Memory B cell (primary cell): Measurements from ENCODE around the gene CAMTA1.

Experiments
- ATAC-seq: fragments of 150-1000 bp; cut with Tn5 transposase; 2 replicates; pipeline ENCODE4 v1.10.0; 2021; ENCODE audit warnings: low read depth, mild to moderate bottlenecking, moderate library complexity
- DNase-seq, 2 donors: peaks; one replicate each; pipeline ENCODE4 v3.0.0; 2022; ENCODE audit warnings: low spot score in 2 of 2
- H3K27ac Mint-ChIP-seq: one replicate; pipeline ENCODE4 v1.8.0; 2022; ENCODE audit warnings: mild to moderate bottlenecking, moderate library complexity, mixed read lengths
- H3K27me3 Mint-ChIP-seq: one replicate; pipeline ENCODE4 v1.8.0; 2022; ENCODE audit warnings: mixed read lengths
- H3K36me3 Mint-ChIP-seq: one replicate; pipeline ENCODE4 v1.8.0; 2022; ENCODE audit warnings: mild to moderate bottlenecking, mixed read lengths
- H3K4me1 Mint-ChIP-seq: one replicate; pipeline ENCODE4 v1.8.0; 2022; ENCODE audit warnings: mixed read lengths
- H3K4me3 Mint-ChIP-seq: one replicate; pipeline ENCODE4 v1.8.0; 2022; ENCODE audit warnings: mild to moderate bottlenecking, moderate library complexity, mixed read lengths
- H3K9me3 Mint-ChIP-seq: one replicate; pipeline ENCODE4 v1.8.0; 2022; ENCODE audit warnings: mixed read lengths

Gene CAMTA1

GRCh38 chr1:7250597-7251453, 465.6 kb downstream of the CAMTA1 start:
- no peaks in the 10 kb centered on the region for H3K4me1 Mint-ChIP-seq
- no peaks in the 10 kb centered on the region for H3K36me3 Mint-ChIP-seq
- H3K27ac Mint-ChIP-seq: no peak overlapping the region
- DNase-seq: no peak
- H3K27me3 Mint-ChIP-seq: peaks cover 9% of the 10 kb centered on the region
- H3K9me3 Mint-ChIP-seq: no peaks in the 10 kb centered on the region
- H3K4me3 Mint-ChIP-seq: no peak overlapping the region
- ATAC-seq: no peak

GRCh38 chr1:7251454-7251800, 466.2 kb downstream of the CAMTA1 start:
- ATAC-seq (no peak), DNase-seq (no peak)
- H3K9me3 Mint-ChIP-seq: no peaks in the 10 kb centered on the region
- H3K27ac Mint-ChIP-seq: no peak overlapping the region
- H3K27me3 Mint-ChIP-seq: peaks cover 9% of the 10 kb centered on the region
- no peak overlapping the region for H3K4me3 Mint-ChIP-seq
- H3K4me1 Mint-ChIP-seq: no peaks in the 10 kb centered on the region
- H3K36me3 Mint-ChIP-seq: no peaks in the 10 kb centered on the region

GRCh38 chr1:7252411-7253117, 467.3 kb downstream of the CAMTA1 start:
- DNase-seq: no peak
- Mint-ChIP-seq H3K27me3 (peaks cover 7% of the 10 kb centered on the region), H3K36me3 (no peaks in the 10 kb centered on the region), H3K27ac (no peak overlapping the region), H3K4me1 (no peaks in the 10 kb centered on the region), H3K4me3 (no peak overlapping the region), H3K9me3 (no peaks in the 10 kb centered on the region)
- ATAC-seq: no peak

- Mint-ChIP-seq H3K27ac (no peak overlapping the region), H3K9me3 (no peaks in the 10 kb centered on the region), H3K36me3 (no peaks in the 10 kb centered on the region), H3K4me1 (no peaks in the 10 kb centered on the region), H3K27me3 (peaks cover 6% of the 10 kb centered on the region), H3K4me3 (no peak overlapping the region)
- ATAC-seq: no peak
- no peak for DNase-seq
Measured at GRCh38 chr1:7253118-7253480, 467.8 kb downstream of the CAMTA1 start.

- no peak overlapping the region for H3K27ac Mint-ChIP-seq
- ATAC-seq (no peak), DNase-seq (no peak)
- no peaks in the 10 kb centered on the region for H3K36me3 Mint-ChIP-seq
- no peaks in the 10 kb centered on the region for H3K4me1 Mint-ChIP-seq
- H3K9me3 Mint-ChIP-seq: no peaks in the 10 kb centered on the region
- H3K4me3 Mint-ChIP-seq: no peak overlapping the region
- peaks cover 6% of the 10 kb centered on the region for H3K27me3 Mint-ChIP-seq
Measured at GRCh38 chr1:7253988-7254587, 468.8 kb downstream of the CAMTA1 start.

GRCh38 chr1:7255303-7256058, 470.2 kb downstream of the CAMTA1 start:
- H3K27me3 Mint-ChIP-seq: peaks cover 10% of the 10 kb centered on the region
- no peak overlapping the region for H3K4me3 Mint-ChIP-seq
- H3K27ac Mint-ChIP-seq: no peak overlapping the region
- H3K36me3 Mint-ChIP-seq: no peaks in the 10 kb centered on the region
- H3K4me1 Mint-ChIP-seq: no peaks in the 10 kb centered on the region
- no peaks in the 10 kb centered on the region for H3K9me3 Mint-ChIP-seq
- ATAC-seq (no peak), DNase-seq (no peak)

- Mint-ChIP-seq H3K4me1 (no peaks in the 10 kb centered on the region), H3K36me3 (no peaks in the 10 kb centered on the region), H3K27ac (no peak overlapping the region), H3K4me3 (no peak overlapping the region), H3K27me3 (peaks cover 5% of the 10 kb centered on the region), H3K9me3 (no peaks in the 10 kb centered on the region)
- ATAC-seq: no peak
- DNase-seq: no peak
Measured at GRCh38 chr1:7256526-7256925, 471.3 kb downstream of the CAMTA1 start.

GRCh38 chr1:7257225-7257624, 472.0 kb downstream of the CAMTA1 start:
- no peak overlapping the region for H3K27ac Mint-ChIP-seq
- no peaks in the 10 kb centered on the region for H3K36me3 Mint-ChIP-seq
- ATAC-seq: no peak
- DNase-seq: no peak
- H3K27me3 Mint-ChIP-seq: peaks cover 5% of the 10 kb centered on the region
- H3K4me3 Mint-ChIP-seq: no peak overlapping the region
- H3K4me1 Mint-ChIP-seq: no peaks in the 10 kb centered on the region
- no peaks in the 10 kb centered on the region for H3K9me3 Mint-ChIP-seq

- Mint-ChIP-seq H3K4me3 (no peak overlapping the region), H3K27ac (no peak overlapping the region), H3K9me3 (no peaks in the 10 kb centered on the region), H3K36me3 (no peaks in the 10 kb centered on the region), H3K27me3 (peaks cover 7% of the 10 kb centered on the region), H3K4me1 (no peaks in the 10 kb centered on the region)
- DNase-seq (no peak), ATAC-seq (no peak)
Measured at GRCh38 chr1:7258589-7259135, 473.4 kb downstream of the CAMTA1 start.

GRCh38 chr1:7259955-7260354, 474.7 kb downstream of the CAMTA1 start:
- H3K27ac Mint-ChIP-seq: no peak overlapping the region
- H3K9me3 Mint-ChIP-seq: no peaks in the 10 kb centered on the region
- no peak overlapping the region for H3K4me3 Mint-ChIP-seq
- DNase-seq (no peak), ATAC-seq (no peak)
- H3K4me1 Mint-ChIP-seq: no peaks in the 10 kb centered on the region
- peaks cover 7% of the 10 kb centered on the region for H3K27me3 Mint-ChIP-seq
- H3K36me3 Mint-ChIP-seq: no peaks in the 10 kb centered on the region

GRCh38 chr1:7261490-7261889, 476.2 kb downstream of the CAMTA1 start:
- Mint-ChIP-seq H3K9me3 (no peaks in the 10 kb centered on the region), H3K36me3 (no peaks in the 10 kb centered on the region), H3K27ac (no peak overlapping the region), H3K4me1 (no peaks in the 10 kb centered on the region), H3K4me3 (no peak overlapping the region), H3K27me3 (peaks cover 7% of the 10 kb centered on the region)
- DNase-seq: no peak
- no peak for ATAC-seq

GRCh38 chr1:7262611-7263010, 477.4 kb downstream of the CAMTA1 start:
- Mint-ChIP-seq H3K4me1 (no peaks in the 10 kb centered on the region), H3K36me3 (no peaks in the 10 kb centered on the region), H3K27me3 (peaks cover 7% of the 10 kb centered on the region), H3K4me3 (no peak overlapping the region), H3K27ac (no peak overlapping the region), H3K9me3 (no peaks in the 10 kb centered on the region)
- ATAC-seq: no peak
- no peak for DNase-seq

GRCh38 chr1:7263021-7263960, 478.0 kb downstream of the CAMTA1 start:
- H3K27ac Mint-ChIP-seq: no peak overlapping the region
- no peaks in the 10 kb centered on the region for H3K36me3 Mint-ChIP-seq
- H3K4me1 Mint-ChIP-seq: no peaks in the 10 kb centered on the region
- ATAC-seq (no peak), DNase-seq (no peak)
- no peak overlapping the region for H3K4me3 Mint-ChIP-seq
- peaks cover 3% of the 10 kb centered on the region for H3K9me3 Mint-ChIP-seq
- H3K27me3 Mint-ChIP-seq: peaks cover 7% of the 10 kb centered on the region
